Epithelial cell of esophagus (primary cell): ENCODE measurements around the gene NSF.
"Not testable (repeated sequence)": the region's sequence is repeated elsewhere in the genome, so short reads cannot be mapped to it uniquely, and the experiment has no call there.

Experiments used
- DNase-seq: peaks from one replicate; pipeline ENCODE4 v3.0.0; 2010; ENCODE audit warnings: low read depth
- H3K4me3 ChIP-seq: 2 replicates; pipeline ENCODE4 v1.5.1; 2011; ENCODE audit warnings: mild to moderate bottlenecking, low read length, control low read depth
- CTCF ChIP-seq: IDR thresholded peaks from 2 replicates; pipeline ENCODE4 v1.5.1; 2011; ENCODE audit warnings: low read depth, mild to moderate bottlenecking, low read length, control low read depth, inconsistent platforms; ENCODE audit not compliant: insufficient read depth; ENCODE audit errors: missing control alignments

Gene NSF

GRCh38 chr17:46764000-46764708 is 173.7 kb downstream of the NSF start:
- H3K4me3 ChIP-seq, result no peak overlapping the region
- no peak for TF ChIP-seq CTCF
- DNase-seq, result no peak

GRCh38 chr17:46764709-46765401 is 174.4 kb downstream of the NSF start:
- TF ChIP-seq CTCF, result no peak
- H3K4me3 ChIP-seq, result no peak overlapping the region
- peak; percentile 57 for DNase-seq

- H3K4me3 ChIP-seq, result no peak overlapping the region
- no peak for TF ChIP-seq CTCF
- no peak for DNase-seq
Measured at GRCh38 chr17:46765453-46765852, 175.0 kb downstream of the NSF start.

GRCh38 chr17:46766493-46767491 is 176.3 kb downstream of the NSF start:
- H3K4me3 ChIP-seq, result no peak overlapping the region
- no peak for TF ChIP-seq CTCF
- no peak for DNase-seq

DNA sequence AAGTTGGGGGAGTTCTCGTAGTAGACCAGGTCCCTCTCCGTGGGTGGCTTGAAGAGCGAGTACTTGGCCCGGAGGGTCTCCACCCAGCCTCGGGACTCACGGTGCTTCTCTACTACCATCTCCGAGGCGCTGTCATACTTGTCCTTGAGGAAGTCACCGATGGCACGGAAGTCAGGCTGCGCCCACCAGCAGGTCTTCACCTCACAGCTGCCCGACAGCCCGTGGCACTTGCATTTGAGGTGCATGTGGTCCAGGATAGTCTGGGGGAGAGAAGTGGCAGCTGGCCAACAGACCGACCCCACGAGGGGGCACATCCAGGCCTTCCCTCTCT is 178.0 kb downstream of the NSF start:
- no peak for TF ChIP-seq CTCF
- H3K4me3 ChIP-seq, result no peak overlapping the region
- no peak for DNase-seq

DNA sequence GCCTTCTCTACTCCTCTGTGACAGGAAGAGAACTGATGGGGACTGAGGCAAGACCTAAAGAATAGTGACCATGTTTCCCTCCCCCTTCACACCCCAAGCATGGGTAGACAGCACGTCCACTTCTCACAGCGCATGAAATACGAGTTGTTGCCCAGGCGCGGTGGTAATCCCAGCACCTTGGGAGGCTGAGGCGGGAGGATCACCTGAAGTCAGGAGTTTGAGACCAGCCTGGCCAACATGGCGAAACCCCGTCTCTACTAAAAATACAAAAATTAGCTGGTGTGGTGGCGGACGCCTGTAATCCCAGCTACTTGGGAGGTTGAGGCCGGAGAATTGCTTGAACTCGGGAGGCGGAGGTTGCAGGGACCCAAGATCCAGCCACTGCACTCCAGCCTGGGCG is 178.4 kb downstream of the NSF start:
- H3K4me3 ChIP-seq, DNase-seq: not testable (repeated sequence)

- H3K4me3 ChIP-seq, result no peak overlapping the region
- DNase-seq, result no peak
- TF ChIP-seq CTCF, result no peak
Measured at GRCh38 chr17:46769531-46770438, 179.3 kb downstream of the NSF start.
